ENCODE results near the gene FKBP1A. TPM values are rescaled to one million over a fixed set of nuclear protein-coding genes. Genes with fewer than 3 reads are reported as not detected.

FKBP1A gene
- polyA plus RNA-seq, 3 donors, result 111 to 542 (median 353) TPM

DNA sequence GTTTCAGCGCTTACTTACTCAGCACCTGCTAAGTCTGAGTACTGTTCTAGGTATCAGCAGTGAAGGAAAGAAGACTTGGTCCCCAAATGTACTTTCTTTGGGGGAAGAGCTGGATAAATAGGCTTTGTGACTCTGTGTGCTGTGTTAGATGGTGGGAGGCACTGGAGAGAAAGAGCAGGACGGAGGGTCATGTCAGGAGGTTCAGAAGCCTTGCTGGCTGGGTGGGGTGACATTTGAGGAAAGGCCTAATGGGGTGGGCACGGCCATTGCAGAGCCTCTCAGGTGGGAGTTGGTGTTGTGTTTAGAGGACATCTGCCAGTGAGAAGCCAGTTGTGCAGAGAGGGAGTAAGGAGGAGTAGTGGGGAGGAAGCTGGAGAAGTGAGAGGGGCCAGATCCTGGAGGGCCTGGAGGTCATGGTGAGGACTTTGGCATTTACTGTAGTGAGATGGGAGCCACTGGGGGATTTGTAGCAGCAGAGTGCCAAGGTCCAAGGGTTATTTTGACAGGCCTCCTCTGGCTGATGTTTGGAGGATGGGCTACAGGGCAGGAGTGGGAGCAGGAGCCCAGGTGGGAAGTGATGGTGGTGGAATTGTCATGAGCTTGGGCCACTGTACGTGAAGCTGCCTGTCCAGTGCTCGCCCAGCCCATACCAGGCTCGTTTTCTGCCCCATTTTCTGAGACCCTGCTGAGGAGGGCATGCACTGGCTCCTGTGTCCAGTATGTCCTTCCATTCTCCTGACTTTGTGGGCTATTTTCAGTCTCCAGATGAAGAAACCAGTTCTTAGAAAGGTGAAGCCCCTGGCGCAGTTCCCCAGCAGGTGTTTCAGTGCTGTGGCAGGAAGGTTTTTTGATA is 64.8 kb downstream of the FKBP1A start:
- peak overlapping the region; percentile 65 for H3K27ac ChIP-seq (ENCODE audit: low read depth, low read length)
- WGBS, 3 donors, result 80 to 88% (median 86%) methylated on average over 7 of the region's 7 CpGs

DNA sequence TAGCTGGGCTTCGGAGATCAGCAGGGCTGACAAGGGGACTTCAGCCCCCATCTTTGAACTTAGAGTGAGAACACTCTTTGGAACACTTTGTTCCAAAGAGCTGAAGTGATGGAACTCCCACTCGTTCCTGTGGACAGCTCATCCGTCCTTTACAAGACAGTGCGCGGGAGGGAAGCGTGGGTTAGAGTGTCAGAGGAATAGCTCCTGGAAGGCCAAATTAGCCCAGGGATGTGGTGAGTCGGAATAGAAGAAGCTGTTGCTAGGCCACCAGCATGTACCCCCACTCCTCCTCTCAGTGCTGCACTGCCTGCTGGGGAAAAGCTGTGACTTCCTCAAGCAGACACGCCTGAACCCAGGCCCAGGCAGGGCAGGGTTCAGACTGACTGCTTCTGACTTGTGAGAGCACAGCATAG is 65.6 kb downstream of the FKBP1A start:
- WGBS, 3 donors, result 48 to 76% (median 48%) methylated on average over 8 of the region's 8 CpGs
- H3K27ac ChIP-seq (ENCODE audit: low read depth, low read length), result peak overlapping the region; percentile 97

- peak overlapping the region; percentile 97 for H3K27ac ChIP-seq (ENCODE audit: low read depth, low read length)
- WGBS, 3 donors, result 25 to 36% (median 27%) methylated on average over 10 of the region's 10 CpGs
Measured at GRCh38 chr20:1326031-1326930, 66.6 kb downstream of the FKBP1A start.

DNA sequence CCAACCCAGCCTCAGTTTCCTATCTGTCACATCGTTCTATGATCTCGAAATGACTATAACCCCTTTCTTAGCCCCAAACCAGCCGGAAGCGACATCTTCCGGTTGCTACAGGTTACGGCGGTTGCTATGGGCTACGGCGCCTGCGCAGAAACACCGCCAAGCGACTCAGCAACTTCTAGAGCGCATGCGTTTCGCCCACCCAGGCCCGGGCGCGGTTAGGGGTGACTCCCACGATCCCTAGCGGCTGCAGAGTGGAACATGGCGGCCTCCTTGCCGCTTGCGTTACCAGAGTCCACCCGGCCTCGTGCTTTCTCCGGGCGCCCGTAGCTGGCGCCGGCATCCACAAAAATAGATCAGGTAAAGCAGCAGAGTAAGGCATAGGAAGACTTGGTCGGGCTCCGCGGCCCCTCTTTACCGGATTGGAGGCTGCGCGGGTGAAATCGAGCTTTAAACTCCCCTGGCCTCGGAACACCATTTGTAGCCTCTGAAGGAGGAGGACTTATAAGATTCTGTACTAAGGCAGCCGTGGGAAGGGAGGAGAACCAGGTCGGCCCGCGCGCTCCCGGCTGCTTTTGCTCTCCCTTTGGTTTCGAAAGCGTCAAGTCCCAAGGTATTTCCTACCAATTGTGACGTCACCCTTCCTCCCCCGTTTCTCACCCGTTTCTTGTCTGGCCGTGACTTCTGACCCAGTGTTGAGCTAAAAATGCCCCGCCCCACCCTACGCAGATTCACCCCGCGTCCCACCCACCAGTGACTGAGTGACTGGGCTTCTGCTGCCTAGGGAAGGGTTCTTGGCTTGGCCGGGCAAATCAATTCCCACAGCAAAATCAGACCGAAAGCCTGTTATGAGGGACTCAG is 67.5 kb downstream of the FKBP1A start:
- WGBS, 3 donors, result 0% methylated on average over 56 of the region's 56 CpGs
- peak overlapping the region; percentile 97 for H3K27ac ChIP-seq (ENCODE audit: low read depth, low read length)

GRCh38 chr20:1324598-1325172 is 68.2 kb downstream of the FKBP1A start:
- H3K27ac ChIP-seq (ENCODE audit: low read depth, low read length), result peak overlapping the region; percentile 4
- WGBS, 3 donors, result 15 to 37% (median 21%) methylated on average over 15 of the region's 15 CpGs

- 70 to 79% (median 74%) methylated on average over 12 of the region's 12 CpGs for WGBS, 3 donors
Measured at GRCh38 chr20:1323830-1324597, 68.8 kb downstream of the FKBP1A start.

DNA sequence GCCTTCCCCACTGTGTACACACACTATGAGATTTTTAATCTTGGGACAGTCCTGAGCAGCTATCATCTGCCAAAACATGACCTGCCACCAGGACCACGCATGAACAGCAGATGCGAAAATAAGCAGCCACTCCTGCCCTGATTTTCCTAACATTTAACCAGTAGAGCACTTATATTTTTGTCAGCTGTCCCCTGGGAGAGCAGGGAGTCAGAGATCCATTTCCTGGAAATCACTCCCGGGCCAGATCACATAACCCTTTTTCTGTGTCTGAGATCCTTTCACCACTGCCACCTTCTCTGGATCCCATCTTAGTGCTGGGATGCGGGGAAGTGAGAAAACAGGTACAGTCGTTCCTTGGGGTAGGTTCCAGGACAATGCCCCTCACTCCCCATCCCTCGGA is 69.6 kb downstream of the FKBP1A start:
- H3K27ac ChIP-seq (ENCODE audit: low read depth, low read length), result no peak overlapping the region
- 53 to 82% (median 63%) methylated on average over 6 of the region's 6 CpGs for WGBS, 3 donors

More at GRCh38 chr20:1323830-1324597, 68.8 kb downstream of the FKBP1A start:
- no peak overlapping the region for H3K27ac ChIP-seq (ENCODE audit: low read depth, low read length)

DNA sequence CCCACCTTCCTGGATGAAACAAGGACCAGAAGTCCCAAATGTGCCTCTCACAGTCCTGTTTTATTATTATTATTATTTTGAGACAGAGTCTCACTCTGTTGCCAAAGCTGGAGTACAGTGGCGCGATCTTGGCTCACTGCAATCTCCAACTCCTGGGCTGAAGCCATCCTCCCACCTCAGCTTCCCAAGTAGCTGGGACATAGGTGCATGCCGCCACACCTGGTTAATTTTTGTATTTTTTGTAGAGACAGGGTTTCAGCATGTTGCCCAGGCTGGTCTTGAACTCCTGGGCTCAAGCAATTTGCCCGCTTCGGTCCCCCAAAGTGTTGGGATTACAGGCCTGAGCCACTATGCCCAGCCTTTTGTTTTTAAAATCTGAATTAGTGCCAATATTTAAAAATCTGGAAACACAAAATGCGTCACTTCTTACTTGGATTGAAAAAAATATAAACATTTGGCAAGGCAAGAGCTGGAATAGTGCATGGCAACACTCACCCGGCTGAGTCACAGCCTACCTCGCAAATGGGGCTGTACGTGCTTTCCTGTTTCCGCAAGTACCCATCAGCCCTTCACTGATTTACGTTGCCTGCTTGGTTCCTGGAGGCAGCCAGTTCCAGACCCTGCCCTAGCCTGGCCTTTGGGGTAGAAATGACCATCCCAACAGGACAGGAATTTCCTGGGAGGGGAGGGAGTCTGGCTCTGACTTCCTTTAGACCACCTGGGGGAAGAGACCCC is 70.2 kb downstream of the FKBP1A start:
- 50 to 83% (median 53%) methylated on average over 11 of the region's 11 CpGs for WGBS, 3 donors
- H3K27ac ChIP-seq (ENCODE audit: low read depth, low read length), result no peak overlapping the region

DNA sequence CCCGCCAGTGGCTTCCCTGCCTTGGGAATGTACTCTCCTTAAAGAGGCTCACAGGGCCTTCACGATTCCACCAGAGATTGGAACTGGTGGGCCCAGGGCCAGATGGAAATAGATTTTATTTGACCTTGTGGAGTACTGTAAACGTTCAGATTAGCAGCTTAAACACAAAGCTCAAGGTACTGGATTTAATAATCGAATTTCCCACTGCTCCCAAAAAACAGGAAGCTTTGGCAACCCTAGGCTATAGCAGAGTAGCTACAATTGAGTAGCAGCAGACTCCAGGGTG is 71.3 kb downstream of the FKBP1A start:
- no peak overlapping the region for H3K27ac ChIP-seq (ENCODE audit: low read depth, low read length)
- 30 to 57% (median 56%) methylated on average over 4 of the region's 4 CpGs for WGBS, 3 donors

- 70 to 79% (median 79%) methylated on average over 17 of the region's 17 CpGs for WGBS, 3 donors
Measured at GRCh38 chr20:1320902-1321653, 71.8 kb downstream of the FKBP1A start.

DNA sequence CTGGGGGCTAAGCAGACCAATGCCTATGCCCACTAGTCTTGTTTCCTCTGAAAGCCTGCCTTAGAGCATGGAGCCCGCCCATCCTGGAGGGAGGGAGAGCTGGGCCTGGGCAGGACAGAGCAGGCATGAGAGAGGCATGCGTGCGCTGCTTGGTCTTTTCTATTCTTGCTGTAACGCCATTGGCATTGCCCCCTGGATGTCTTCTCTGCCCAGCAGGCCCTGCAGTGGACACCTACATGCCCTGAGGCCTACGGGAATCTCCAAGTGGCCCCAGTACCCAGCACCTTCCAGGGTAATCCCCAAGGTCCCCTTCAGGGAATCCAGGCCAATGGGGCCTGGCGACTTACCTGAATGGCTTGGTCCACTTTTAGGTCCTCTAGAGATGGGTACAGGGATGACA is 72.8 kb downstream of the FKBP1A start:
- WGBS, 3 donors, result 94 to 97% (median 97%) methylated on average over 6 of the region's 6 CpGs

More at GRCh38 chr20:1320902-1321653, 71.8 kb downstream of the FKBP1A start:
- no peak overlapping the region for H3K27ac ChIP-seq (ENCODE audit: low read depth, low read length)

DNA sequence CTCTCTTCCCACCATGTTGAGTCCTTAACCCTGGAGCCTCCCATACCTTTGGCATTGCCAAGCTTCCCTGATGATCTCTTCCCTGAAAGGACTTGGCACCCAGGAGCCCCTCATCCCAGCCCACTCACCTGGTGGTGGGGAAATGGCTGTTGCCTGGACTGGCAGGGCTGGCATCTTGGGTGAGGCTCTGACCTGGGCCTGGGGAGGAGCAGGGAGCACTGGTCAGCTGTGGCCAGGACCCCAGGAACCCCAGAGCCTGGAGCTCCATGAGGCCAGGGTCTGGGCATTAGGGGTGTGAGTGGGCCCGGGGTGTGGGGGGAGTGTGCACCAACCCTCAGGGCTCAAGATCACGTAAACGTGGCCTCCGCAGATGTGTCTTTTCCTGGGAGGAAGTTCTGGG is 73.4 kb downstream of the FKBP1A start:
- no peak overlapping the region for H3K27ac ChIP-seq (ENCODE audit: low read depth, low read length)
- WGBS, 3 donors, result 72 to 96% (median 81%) methylated on average over 4 of the region's 4 CpGs

More for the DNA sequence above, 72.8 kb downstream of the FKBP1A start:
- H3K27ac ChIP-seq (ENCODE audit: low read depth, low read length), result no peak overlapping the region

- no peak overlapping the region for H3K27ac ChIP-seq (ENCODE audit: low read depth, low read length)
- WGBS, 3 donors, result 75 to 88% (median 84%) methylated on average over 4 of the region's 4 CpGs
Measured at GRCh38 chr20:1319051-1319450, 73.8 kb downstream of the FKBP1A start.

Measured in adipose tissue (tissue), 3 donors.